ENCODE data around the gene VIL1. TPM values are rescaled to one million over a fixed set of nuclear protein-coding genes. Genes with fewer than 3 reads are reported as not detected.

The VIL1 gene
- total and polyA plus RNA-seq, 2 of the 4 experiments (the other 2 are of a cell fraction): not detected

DNA sequence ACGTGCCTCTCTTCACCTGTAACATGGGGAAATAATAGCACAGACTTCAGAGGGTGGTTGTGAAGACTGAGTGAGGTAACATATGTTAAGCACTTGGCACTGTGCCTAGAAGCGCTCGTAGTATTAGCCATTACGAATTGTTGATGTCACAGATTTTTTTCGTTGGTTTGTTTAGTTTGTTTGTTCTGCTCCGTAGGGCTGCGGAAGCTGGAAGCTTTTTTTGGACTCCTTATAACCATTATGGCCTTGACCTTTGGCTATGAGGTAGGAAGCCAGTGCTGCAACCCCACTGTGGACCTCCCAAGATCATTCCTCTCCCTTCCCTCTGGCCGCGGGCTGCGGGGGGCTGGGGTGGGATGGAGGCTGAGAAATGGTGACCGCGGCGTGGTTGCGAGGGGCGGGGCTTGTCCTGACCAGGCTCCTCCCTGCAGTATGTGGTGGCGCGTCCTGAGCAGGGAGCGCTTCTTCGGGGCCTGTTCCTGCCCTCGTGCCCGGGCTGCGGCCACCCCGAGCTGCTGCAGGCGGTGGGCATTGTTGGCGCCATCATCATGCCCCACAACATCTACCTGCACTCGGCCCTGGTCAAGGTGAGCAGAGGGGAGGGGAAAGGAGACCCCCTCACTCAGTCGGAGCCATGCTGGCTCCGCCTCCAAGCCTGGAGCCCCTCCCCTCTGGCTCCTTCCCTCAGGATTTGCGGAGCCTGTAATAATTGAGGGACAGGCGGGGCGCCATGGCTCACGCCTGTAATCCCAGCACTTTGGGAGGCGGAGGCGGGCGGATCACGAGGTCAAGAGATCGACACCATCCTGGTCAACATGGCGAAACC is 31.3 kb upstream of the VIL1 start:
- H3K27ac ChIP-seq (ENCODE audit: insufficient read depth, low read length): no peak overlapping the region
- peak; percentile 93 for ATAC-seq (ENCODE audit: low read depth)
- dilution Hi-C loops (cut with HindIII; ENCODE audit: low sequenced_read_pairs, unreplicated experiment): no loop called here
- no peak overlapping the region for H2BK20ac ChIP-seq (ENCODE audit: low read depth, low read length)
- H3K4ac ChIP-seq (ENCODE audit: low read depth, low read length): no peak overlapping the region; the same call in 1 of the 2 replicates
- no peak overlapping the region for H2AK5ac ChIP-seq (ENCODE audit: low read depth, low read length)
- CTCF ChIA-PET: no interaction called here
- H3K9ac ChIP-seq (ENCODE audit: low read depth, low read length): no peak overlapping the region
- in situ Hi-C loops (cut with MboI; ENCODE audit: low sequenced_read_pairs): loop anchor here (5.0 kb wide), 1 partner anchor 80 kb away; no protein-coding TSS in a partner anchor
- H3K4me1 ChIP-seq (ENCODE audit: control insufficient read depth, insufficient read depth, low read length): peaks cover 2% of the 10 kb centered on the region
- H3K14ac ChIP-seq (replicated peaks; ENCODE audit: low read depth, low read length): no peak overlapping the region
- H3K36me3 ChIP-seq (ENCODE audit: control insufficient read depth, insufficient read depth, low read length): no peaks in the 10 kb centered on the region
- peaks cover 4% of the 10 kb centered on the region for H3K27me3 ChIP-seq (ENCODE audit: control insufficient read depth, insufficient read depth, low read length)
- H2BK15ac ChIP-seq (ENCODE audit: low read depth, low read length): no peak overlapping the region
- intact Hi-C loops (cut with micrococcal nuclease): no loop called here
- no peaks in the 10 kb centered on the region for H3K9me1 ChIP-seq (ENCODE audit: insufficient read depth, low read length)
- peak overlapping the region; percentile 73 for H2AK9ac ChIP-seq (replicated peaks; ENCODE audit: low read depth, low read length, poor library complexity)
- H3K23ac ChIP-seq (ENCODE audit: low read depth, low read length): no peak overlapping the region
- H2AFZ ChIP-seq (replicated peaks; ENCODE audit: low read length, poor library complexity): peak overlapping the region; percentile 96
- POLR2A ChIA-PET (ENCODE audit: unreplicated experiment): no interaction called here
- no peaks in the 10 kb centered on the region for H4K20me1 ChIP-seq (ENCODE audit: insufficient read depth, low read length)
- H2BK5ac ChIP-seq (ENCODE audit: low read depth, low read length, poor library complexity, severe bottlenecking): no peak overlapping the region
- H2BK120ac ChIP-seq (ENCODE audit: low read depth, low read length): peak overlapping the region; percentile 72
- H4K8ac ChIP-seq (ENCODE audit: low read depth in 2 of 2, low read length in 2 of 2): peak overlapping the region in 1 of 2 experiments; percentile 65; a peak in 1 of 4 replicates
- no peaks in the 10 kb centered on the region for H3K79me1 ChIP-seq (ENCODE audit: low read depth in 1 of 2, low read length in 2 of 2)
- H3K18ac ChIP-seq (ENCODE audit: low read depth, low read length): no peak overlapping the region
- no TSS peak for BruUV-seq (replicated peaks)
- H4K5ac ChIP-seq (ENCODE audit: low read depth, low read length): 0 out of 2 replicates have a peak overlapping the region, but pooled peaks have one; percentile 30
- 56% methylated on average over 9 of the region's 38 CpGs; no CpG with 5 or more reads in 1 of the 2 experiments for WGBS, 2 experiments (ENCODE audit: extremely low coverage in 2 of 2, insufficient read length in 1 of 2)
- peak; percentile 80 for DNase-seq
- peak overlapping the region; percentile 42 for H3K4me3 ChIP-seq (ENCODE audit: insufficient read depth, low read depth, low read length)
- no peaks in the 10 kb centered on the region for H3K9me3 ChIP-seq (ENCODE audit: control insufficient read depth, insufficient read depth, low read length)
- TF ChIP-seq MAFK (IDR thresholded peaks at IDR 0.05; ENCODE audit: low read depth, low read length): no peak
- no peak for TF ChIP-seq BHLHE40 (IDR thresholded peaks at IDR 0.05; ENCODE audit: low read depth, low read length)
- no peak for TF ChIP-seq RFX5 (IDR thresholded peaks at IDR 0.05; ENCODE audit: low read depth, low read length)
- TF ChIP-seq MXI1 (IDR thresholded peaks at IDR 0.05; ENCODE audit: borderline replicate concordance, low read depth, low read length): no peak
- TF ChIP-seq CHD1 (IDR thresholded peaks at IDR 0.05; ENCODE audit: low read depth, low read length): no peak
- no peak for TF ChIP-seq POLR2A (IDR thresholded peaks at IDR 0.05; ENCODE audit: low read depth, low read length)
- TF ChIP-seq, protein P1, sequence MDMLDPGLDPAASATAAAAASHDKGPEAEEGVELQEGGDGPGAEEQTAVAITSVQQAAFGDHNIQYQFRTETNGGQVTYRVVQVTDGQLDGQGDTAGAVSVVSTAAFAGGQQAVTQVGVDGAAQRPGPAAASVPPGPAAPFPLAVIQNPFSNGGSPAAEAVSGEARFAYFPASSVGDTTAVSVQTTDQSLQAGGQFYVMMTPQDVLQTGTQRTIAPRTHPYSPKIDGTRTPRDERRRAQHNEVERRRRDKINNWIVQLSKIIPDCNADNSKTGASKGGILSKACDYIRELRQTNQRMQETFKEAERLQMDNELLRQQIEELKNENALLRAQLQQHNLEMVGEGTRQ (IDR thresholded peaks at IDR 0.05; ENCODE audit: low read depth, low read length): no peak
- TF ChIP-seq, protein P2, sequence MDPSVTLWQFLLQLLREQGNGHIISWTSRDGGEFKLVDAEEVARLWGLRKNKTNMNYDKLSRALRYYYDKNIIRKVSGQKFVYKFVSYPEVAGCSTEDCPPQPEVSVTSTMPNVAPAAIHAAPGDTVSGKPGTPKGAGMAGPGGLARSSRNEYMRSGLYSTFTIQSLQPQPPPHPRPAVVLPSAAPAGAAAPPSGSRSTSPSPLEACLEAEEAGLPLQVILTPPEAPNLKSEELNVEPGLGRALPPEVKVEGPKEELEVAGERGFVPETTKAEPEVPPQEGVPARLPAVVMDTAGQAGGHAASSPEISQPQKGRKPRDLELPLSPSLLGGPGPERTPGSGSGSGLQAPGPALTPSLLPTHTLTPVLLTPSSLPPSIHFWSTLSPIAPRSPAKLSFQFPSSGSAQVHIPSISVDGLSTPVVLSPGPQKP (IDR thresholded peaks at IDR 0.05; ENCODE audit: borderline replicate concordance, low read depth, low read length): no peak
- TF ChIP-seq FOS (IDR thresholded peaks at IDR 0.05; ENCODE audit: low read depth, low read length): no peak
- H3K56ac ChIP-seq (ENCODE audit: extremely low read depth, insufficient read depth, low read length): no peak overlapping the region
- H3K4me2 ChIP-seq (ENCODE audit: low read depth, low read length): peak overlapping the region; percentile 77
- H4K91ac ChIP-seq (ENCODE audit: insufficient read depth, low read depth, low read length): no peak overlapping the region
